GM21360 (cell line): ENCODE results near the gene CELF4.
A peak's percentile ranks its signal among the peaks of the same experiment; 100 is the strongest.

Experiments
- ATAC-seq: cut with Tn5 transposase; IDR thresholded peaks from one replicate; pipeline ENCODE4 v1.9.1; 2021; ENCODE audit warnings: mild to moderate bottlenecking, moderate library complexity; ENCODE audit not compliant: unreplicated experiment

CELF4 gene

DNA sequence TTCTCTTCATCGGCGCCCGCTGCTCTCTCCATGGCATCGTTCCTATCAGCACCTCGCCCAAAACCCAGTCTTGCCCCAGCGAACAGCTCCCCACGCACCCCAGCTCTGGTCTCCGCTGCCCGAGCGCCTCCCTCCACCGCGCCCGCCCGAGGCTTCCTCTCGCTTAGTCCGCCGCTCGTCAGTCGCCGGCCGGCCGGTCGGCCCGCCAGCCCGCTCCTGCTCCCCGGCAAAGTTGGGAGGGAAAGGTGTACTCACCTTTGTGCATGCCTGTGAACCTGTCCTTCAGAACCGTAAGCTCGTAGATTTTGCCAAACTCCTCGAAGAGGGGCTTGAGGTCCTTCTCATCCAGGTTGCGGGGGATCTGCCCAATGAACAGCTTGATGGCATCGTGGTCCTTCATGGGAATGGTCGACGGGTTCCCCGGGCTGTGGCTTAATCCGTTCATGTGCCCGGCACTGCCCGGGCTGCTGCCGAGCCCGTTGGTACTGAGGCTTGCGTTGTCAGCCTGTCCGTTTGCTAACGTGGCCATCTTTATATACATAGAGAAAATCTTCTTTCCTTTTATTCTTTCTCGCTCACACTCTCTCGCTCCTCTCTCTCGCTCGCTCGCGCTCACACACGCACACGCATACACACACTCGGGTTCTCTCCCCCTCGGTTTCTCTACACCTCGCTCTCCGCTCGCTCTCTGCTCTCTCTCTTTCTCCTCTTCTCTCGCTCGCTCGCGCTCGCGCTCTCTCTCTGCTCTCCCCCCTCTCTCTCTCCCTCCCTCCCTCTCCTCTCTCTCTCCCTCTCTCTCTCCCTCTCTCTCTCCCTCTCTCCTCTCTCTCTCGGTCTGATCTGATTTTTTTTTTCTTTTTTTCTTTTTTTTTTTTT lies at the start of gene CELF4:
Gene CELF4 (minus strand): TSS at position 698 of the 876 bp plus-strand sequence.
- ATAC-seq, result no peak

DNA sequence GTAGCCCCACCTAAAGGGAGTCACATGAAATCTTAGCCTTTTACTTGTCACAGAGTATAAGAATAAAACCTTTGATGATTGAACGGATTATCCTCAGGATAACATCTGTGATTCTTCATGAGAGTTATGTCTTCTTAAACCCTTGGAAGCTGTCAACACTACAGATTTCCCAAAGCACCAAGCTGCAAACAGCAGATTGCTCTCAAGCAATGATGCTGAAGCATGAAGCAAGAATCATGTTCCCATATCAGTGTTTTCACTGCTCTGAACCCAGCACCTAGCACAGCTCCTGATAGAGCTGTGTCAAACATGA lies 47.6 kb upstream of the CELF4 start:
- no peak for ATAC-seq

DNA sequence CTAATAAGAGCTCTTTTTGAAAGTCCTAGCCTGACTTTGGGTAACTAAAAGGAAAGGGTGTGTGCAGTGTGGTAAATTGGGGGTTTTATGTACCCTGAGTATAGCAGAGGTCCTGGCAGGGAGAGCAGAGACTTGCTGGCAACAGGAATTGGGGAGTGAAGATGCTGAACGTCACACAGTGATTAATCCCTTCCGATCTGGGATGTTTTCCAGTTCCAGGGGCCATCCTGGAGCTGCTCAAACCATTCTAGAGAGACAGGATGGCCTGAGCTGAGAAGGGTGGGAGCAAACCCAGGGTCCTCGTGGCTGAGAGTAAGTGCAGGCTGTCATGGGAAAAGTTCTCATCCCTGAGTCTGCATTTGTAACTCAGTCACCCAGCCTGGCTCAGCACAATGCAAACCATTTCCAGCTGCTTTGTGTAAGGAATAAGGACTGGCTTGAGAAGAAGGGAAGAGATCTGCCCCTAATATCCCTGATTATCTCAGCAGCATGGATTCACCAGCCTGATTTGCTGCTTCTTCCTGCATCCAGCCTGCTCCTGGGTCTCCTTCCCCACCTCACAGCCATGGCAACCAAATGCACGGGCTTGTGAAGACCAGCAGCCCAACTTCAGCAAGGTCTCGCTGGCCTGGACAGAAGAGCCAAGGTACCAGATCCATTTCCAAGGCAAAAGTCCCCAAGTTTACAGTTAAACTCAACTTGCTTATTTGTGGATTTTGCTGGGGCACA lies 47.1 kb upstream of the CELF4 start:
- no peak for ATAC-seq

DNA sequence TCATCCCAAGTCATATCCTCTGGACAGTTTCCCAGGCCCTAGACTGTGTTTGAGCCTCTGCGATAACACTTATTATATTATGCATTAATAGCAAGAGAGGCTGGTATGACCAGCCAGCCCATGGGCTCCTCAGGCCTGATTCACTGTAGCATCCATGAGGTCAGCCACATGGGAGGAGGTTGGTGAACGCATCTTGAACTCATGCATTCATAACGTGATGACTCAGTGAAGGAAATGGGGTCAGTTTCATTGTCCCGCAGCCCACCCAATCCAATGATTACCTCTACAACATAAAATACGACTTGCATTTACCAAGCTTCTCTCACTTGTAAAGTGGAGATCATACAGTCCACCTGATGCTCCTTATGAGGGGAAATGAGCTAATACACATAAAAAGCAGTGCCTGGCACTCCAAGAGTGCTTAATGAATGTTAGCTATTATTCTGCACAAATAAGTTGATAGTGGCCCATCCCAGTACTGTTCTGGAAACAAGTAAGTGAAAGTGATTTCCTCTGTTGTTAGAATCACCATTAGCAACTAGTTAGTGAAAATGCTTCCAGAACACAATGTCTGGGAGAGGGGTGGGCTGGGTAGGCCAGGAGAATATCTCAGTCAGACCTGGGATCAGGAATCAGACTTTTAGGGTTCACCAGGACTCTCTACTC lies 46.1 kb upstream of the CELF4 start:
- ATAC-seq, result no peak

DNA sequence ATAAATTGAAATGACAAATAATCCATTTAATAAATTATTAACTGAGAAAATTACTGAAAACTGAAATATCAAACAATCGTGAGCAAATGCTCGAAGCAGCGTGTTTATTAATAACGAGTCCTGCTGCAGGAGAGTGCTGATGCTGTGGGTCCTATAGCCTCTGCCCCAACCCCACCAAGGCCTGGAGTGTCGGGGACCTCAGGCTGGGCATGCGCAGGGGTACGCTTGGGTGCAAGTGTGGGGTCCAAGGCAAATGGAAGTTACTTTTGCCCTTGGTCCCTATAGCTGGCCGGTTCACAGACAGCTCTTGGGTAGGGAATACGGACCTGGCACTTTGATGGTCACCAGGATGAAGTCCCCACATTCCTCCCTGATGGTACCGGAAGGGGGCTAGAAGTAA lies 43.3 kb upstream of the CELF4 start:
- ATAC-seq, result no peak

DNA sequence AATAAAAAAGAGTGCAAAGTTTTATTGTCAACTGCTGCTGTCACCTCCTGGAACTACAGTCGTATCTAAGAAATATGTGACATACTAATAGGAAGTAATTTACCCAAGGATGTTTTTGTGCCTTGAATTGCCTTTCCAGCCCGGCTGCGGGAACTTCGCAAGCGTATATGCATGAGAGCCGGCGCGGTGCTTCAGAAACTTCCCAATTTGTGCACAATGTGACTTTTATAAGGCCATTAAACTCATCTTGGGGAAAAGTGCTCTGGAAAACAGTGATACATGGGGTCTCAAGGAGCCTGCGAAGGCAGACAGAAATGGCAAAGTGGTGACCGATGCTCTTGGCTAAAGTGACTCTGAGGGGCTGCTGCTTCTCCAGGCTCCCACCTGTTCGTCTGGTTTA lies 41.7 kb upstream of the CELF4 start:
- no peak for ATAC-seq

DNA sequence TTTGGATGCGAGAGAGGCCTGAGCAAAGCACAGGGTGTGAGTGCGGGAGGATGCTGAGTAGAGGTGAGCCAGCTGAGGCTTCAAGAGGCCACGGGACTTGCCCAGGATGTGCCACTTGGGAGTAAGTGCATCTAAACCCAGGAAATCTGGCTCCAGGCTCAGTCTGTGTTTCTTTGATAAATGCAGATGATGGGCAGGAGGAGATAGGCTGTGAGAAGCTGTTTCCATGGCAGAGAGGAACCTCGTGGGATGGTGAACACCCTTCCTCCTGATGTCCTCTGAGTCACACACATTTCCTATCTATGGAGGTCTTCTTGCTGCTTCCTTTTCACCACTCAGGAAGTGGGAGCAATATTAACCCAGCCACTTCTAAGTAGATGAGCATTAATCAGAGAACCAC lies 38.4 kb upstream of the CELF4 start:
- no peak for ATAC-seq

DNA sequence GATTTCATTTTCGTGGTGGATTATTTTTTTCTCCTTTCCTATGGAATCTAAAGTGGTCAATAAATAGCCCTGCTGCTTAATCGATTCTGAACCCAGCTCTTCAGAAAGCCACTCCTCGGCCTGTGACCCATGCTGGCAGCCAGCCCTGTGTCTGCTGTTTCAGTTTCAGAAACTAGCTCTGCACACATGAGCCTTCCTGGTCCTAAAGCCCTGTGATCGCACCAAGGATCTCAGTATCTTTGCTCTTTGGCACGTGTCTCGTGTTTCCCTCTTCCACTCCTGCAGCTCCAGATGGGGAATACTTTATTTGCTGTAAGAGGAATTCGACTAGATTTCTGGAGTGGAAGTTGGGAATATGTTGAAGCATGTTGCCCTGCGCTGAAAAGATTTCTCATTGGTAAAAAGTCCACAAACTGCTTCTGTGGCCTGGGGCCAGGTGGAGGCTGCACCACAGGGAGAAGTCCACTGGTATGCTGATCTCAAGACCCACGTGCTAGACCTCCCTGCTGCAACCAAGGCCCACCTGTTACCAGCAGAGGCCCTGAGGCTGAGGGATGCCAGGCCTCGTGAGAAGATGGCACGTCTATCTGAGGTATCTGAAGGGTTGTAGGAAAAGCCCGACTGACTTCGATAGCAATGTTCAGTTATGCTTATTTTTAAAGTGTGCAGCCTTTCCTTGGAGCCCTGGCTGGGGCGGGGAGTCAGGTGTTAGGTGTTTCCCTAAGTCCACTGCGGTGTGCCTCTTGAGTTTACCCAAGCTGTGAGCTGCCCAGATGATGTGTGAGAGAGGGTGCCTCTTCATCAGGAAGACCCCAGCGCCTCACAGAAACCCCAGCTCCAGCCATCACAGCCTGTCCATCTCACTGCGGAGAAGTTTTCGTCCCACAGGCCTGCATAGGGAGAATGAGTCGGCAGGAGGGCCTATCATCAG lies 33.6 kb upstream of the CELF4 start:
- no peak for ATAC-seq

DNA sequence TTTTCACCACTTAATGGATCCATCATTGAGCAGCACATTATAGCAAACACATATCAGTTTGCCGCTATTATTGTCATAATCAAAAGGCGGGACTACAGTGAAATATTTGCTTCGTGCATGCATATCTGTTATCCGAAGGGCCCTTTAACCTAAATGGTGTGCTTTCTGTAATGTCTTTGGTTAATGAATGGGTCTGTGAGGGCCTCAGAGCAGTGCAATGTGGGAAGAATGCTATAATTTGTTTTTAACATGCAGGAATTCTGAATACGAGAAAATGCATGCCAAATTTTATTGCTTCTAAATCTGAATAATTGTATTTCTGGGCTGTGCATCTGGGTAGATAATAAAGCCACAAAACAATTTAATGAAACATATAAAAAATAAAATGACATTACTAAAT lies 32.8 kb upstream of the CELF4 start:
- ATAC-seq, result no peak

DNA sequence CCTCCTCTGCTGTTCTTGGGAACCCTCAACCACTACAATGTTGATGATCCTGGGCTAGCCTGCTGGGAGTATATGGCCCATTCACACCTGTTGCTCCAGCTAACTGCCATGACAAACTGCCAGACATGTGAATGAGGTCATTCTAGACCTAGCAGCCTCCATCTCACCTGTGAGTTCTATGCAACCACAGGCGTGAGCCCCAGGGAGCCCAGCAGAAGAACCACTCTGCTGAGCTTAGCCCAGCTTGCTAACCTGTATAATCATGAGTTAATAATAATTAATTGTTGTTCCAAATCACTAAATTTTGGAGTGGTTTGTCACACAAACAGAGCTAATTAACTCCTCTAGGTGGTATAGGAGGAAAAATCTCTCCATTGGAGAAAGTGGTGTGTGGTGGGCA lies 24.7 kb upstream of the CELF4 start:
- no peak for ATAC-seq

DNA sequence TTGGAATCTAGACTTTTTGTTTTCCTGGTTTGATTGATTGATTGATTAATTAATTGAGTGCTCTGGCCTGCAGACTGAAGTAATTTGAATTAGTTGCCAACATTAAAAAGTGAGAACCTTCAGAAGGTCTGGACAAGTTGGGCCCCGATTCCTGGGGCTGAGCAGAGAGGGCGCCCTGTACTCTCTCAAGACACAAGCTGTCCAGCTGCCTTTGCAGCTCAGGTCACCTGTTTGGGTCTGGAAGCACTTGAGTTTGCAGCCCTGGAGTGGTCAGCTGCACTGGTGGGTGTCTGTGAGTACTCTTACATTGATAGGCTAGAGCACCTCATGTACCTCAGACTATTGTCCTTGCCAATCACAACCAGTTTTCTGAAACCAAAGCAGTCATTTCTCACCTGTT lies 22.7 kb upstream of the CELF4 start:
- no peak for ATAC-seq

DNA sequence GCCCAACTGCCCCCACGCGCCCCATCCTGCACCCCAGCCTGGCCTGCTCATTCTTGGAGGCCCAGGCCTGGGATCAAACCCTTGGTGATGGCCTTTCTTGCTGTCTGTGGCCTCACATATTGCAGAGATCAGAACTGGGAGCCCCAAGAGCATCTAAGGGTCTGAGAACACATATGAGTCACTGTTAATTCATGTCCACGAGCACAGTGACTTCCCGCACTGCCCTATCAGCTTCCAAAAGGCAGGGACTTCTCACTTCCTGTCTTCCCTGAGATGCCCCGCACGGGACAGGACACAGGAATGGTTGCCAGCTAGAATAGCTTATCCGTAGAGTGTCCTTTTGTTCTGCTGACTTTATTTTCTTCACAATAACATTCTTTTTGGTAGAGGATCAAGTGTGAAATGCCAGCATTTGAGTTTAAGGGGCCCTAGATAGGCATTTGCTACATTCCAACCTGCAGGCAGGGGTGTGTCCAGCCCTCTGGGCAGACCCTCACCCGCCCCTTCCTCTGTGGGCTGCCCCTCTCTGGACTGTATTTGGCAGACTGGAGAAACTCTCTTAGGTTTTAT lies 21.1 kb upstream of the CELF4 start:
- ATAC-seq, result no peak

DNA sequence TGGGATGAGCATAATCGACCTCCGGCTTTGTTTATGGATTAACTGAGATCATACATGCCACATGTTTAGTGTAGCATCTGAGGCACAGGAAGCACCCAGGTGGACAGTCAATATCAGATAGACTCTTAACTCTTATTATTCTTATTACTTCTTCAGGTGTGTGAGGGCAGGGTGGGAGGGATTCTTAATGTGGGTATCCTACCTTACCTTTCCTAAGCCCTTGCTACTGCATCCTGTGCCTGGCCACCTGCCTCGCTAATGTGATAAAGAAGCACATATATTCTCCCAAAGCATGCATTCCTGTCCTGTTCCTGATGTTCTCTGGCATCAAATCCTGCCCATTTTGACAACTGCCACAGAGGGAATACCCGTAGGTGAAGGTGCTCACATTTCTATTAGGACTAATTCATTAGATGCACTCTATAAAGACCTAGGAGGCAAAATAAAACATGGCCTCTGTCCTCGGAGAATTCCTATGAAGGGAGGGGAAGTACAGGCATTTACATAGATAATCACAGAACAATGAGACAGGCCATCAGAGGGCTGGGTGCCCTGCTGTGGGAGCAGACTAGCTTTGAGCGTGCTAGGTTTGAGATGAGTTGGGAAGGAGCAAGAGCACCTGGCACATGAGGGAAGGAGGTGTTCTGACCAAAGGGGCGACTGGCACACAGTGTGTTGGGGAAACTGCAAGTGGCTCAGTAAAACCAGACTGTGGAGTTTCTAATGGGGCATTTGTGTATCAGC lies 19.5 kb upstream of the CELF4 start:
- no peak for ATAC-seq

DNA sequence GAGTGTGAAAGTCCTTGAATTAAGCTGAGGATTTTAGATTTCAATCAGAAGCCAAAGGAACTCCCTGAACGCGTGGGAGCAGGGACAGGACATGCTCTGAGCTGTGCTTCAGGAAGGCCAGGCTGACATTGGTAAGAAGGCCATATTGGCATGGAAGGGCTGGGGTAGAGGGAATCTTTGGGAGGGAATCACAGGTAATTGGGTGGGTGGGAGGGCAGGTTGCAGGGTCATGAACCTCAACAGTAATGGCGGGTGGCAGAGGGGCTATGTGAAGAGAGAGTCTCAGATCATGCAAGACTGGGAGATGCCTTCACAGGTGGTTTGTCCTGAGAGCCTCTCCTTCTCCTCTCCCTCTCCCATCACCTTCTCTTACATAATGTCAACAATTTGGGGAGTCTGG lies 18.6 kb upstream of the CELF4 start:
- ATAC-seq, result no peak

DNA sequence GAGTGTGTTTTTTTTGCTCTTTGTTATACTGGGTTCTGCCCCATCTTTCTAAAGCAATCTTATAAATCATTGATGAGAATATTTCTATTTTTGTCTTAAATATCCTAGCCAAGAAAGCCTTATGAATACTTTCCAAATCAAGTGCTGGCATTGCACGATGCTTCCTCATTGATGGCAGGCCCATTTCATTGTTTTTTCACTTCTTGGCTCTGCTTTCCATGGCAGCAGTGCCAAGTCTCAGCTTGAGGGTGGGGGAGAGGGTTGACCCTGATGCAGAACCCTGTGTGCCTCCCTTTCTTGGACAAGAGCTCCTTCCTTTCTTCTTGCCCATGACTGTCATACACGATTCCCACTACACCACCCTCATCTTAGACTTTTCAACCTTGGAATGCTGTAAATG lies 16.7 kb upstream of the CELF4 start:
- ATAC-seq, result no peak

DNA sequence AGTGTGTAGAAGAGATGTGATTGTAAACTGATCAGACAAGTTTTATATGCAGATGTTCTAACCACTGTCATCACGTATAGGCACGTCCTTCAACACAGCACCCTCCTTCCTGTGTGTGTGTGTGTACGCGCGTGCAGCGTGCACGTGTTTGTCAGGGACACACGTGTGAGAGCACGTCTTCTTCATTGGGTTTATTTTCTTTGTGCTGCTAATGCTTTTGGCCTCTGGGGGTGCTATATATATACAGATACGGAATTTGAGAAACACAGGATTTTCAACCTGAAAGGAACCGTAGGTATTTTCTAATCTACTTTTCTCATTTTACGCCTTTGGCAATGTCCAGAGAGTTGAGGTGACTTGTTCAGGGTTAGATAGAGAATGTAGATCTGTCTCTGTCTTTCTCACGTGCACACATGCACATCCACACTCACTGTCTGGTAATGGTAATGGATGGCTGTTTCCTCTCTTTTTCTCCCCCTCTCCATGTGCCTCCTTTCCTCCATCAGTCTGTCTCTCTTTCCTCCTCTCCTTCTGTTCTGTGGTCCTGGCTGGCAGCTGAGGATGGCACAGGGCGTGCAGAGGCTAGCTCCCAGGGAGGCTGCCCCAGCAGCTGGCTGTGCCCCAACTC lies 13.4 kb upstream of the CELF4 start:
- ATAC-seq, result peak; percentile 75

DNA sequence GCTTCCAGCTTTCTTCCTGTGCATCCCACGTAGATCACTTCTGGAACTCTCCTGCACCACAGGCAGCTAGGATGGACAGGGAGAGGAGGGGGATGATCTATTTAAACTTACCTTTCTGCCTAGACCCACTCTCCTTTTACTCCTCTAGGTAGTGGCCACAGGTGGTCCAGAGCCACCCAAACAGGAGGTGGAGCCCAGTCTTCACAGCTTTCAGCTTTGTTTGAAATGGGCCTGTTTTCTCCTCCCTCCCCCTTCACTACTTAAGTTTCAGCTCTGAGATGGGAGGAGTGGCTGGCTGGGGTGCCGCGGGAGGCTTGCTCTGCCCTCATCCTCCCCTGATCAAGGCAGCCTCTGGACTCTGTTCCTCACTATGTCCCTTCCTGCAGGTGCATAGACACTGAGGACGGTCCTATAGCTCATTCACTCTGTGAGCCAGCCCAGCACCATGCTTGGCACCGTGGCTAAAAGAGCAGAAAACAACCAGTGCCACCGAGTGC lies 12.6 kb upstream of the CELF4 start:
- ATAC-seq, result no peak

DNA sequence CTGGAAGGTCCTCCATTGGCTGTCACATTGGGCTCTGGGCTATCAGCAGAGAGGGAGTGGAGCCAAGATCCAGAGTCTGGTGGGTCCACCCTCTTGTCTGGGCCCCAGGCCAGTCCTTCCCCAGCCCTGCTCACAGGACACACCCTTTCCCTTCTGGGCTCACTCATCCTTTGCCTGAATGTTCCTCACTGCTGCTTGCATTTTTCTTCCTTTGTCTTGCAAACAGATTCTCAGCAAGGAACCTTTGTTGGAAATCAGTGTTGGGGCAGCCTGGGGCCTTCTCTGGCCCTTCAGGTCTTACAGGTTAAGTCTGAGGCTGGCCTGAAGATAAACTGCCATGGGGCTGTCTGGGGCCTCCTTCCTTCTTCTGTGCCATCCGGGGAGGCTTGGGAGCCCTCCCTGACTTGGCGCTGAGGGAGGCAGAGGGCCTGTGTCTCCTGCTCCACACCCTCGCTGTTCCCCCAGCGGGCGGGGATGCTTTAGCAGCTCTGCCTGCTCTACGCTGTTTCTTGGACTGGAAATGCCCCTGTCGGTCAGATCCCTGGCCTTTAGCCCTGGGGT lies 11.5 kb upstream of the CELF4 start:
- ATAC-seq, result no peak

DNA sequence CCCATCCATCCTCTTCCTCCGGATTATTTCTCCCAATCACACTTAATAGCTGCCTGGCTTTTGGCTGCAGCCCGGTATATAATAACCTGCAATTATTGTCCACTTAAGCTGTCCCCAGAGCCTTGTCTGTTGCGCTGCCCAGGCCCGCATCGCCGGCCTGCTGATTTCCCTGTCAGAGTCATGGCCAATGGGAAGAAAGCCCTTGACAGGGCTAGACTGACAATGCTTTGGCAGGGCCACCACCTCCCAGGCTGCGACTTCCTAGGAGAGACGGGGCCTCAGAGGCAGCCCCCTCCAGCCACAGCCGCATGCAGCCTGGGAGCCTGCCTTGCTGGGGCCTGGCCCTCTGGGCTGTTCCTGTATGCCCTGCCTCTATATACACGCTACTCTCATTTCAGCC lies 10.0 kb upstream of the CELF4 start:
- ATAC-seq, result no peak
